ENCODE results near the gene LAMC3.

DNA sequence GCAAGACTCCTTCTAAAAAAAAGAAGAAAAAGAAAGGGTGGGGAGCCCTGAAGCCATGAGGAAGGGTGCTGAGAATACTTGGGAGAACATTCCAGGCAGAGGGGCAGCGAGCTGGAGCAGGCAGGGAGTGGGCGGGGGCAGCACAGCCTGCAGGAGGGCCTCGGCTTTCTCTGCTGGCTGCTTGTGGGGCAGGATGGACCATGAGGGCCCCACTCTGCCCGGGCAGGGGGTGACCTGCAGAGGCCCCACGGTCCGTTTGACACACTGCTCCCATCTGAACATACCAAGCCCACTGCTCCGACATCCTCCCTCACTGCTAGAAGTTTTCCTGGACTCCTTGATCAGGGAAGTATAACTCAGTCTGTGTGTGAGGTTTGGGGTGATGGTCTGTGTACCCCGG lies 104.7 kb downstream of the LAMC3 start:
- TF ChIP-seq TARDBP (IDR thresholded peaks at IDR 0.05), result no peak
- no peak for TF ChIP-seq SP1 (IDR thresholded peaks at IDR 0.05)
- TF ChIP-seq SUZ12 (IDR thresholded peaks at IDR 0.05), result no peak
- TF ChIP-seq, protein P1, sequence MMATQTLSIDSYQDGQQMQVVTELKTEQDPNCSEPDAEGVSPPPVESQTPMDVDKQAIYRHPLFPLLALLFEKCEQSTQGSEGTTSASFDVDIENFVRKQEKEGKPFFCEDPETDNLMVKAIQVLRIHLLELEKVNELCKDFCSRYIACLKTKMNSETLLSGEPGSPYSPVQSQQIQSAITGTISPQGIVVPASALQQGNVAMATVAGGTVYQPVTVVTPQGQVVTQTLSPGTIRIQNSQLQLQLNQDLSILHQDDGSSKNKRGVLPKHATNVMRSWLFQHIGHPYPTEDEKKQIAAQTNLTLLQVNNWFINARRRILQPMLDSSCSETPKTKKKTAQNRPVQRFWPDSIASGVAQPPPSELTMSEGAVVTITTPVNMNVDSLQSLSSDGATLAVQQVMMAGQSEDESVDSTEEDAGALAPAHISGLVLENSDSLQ (IDR thresholded peaks at IDR 0.05), result no peak
- no peak for TF ChIP-seq ZNF384 (IDR thresholded peaks at IDR 0.05)
- no peak for TF ChIP-seq FOXM1 (IDR thresholded peaks at IDR 0.05; ENCODE audit: borderline replicate concordance)
- TF ChIP-seq L3MBTL2 (conservative IDR thresholded peaks at IDR 0.05), result no peak
- no peak for TF ChIP-seq FOXK2 (IDR thresholded peaks at IDR 0.05)
- TF ChIP-seq ARNT (IDR thresholded peaks at IDR 0.05), result no peak
- no peak for TF ChIP-seq FOXA1 (IDR thresholded peaks at IDR 0.05)
- TF ChIP-seq ELF4 (IDR thresholded peaks at IDR 0.05), result no peak
- TF ChIP-seq CTBP1 (IDR thresholded peaks at IDR 0.05; ENCODE audit: borderline replicate concordance), result no peak
- TF ChIP-seq LEF1 (IDR thresholded peaks at IDR 0.05; ENCODE audit: borderline replicate concordance), result no peak
- no peak for TF ChIP-seq BHLHE40 (IDR thresholded peaks at IDR 0.05; ENCODE audit: borderline replicate concordance)

All from HEK293T (cell line).